ENCODE measurements around the gene XPO6.

GRCh38 chr16:28125592-28125991 lies 86.2 kb downstream of the XPO6 start:
- no peak for TF ChIP-seq CTCF (IDR thresholded peaks at IDR 0.05 in 2 of 3, conservative IDR thresholded peaks at IDR 0.05 in 1 of 3; ENCODE audit: borderline replicate concordance in 1 of 3, insufficient read depth in 1 of 3, low read depth in 2 of 3, low read length in 2 of 3)
- TF ChIP-seq POLR2A (IDR thresholded peaks at IDR 0.05; ENCODE audit: borderline replicate concordance, extremely low read depth, insufficient read depth, insufficient read length), result no peak
- TF ChIP-seq CEBPB (IDR thresholded peaks at IDR 0.05; ENCODE audit: low read depth), result no peak
- TF ChIP-seq SRF (IDR thresholded peaks at IDR 0.05; ENCODE audit: low read depth), result no peak
- TF ChIP-seq EZH2phosphoT487 (IDR thresholded peaks at IDR 0.05; ENCODE audit: borderline replicate concordance), result no peak
- TF ChIP-seq ZNF274 (IDR thresholded peaks at IDR 0.05; ENCODE audit: low read depth, low read length), result no peak
- TF ChIP-seq YY1 (IDR thresholded peaks at IDR 0.05; ENCODE audit: extremely low read depth, insufficient replicate concordance, low read depth, low read length), result no peak
- no peak for TF ChIP-seq SP1 (IDR thresholded peaks at IDR 0.05; ENCODE audit: low read depth)
- no peak for TF ChIP-seq ZBTB33 (IDR thresholded peaks at IDR 0.05; ENCODE audit: extremely low read depth, insufficient replicate concordance, low read length)
- TF ChIP-seq JUND (IDR thresholded peaks at IDR 0.05), result no peak
- no peak for TF ChIP-seq TCF7L2 (IDR thresholded peaks at IDR 0.05; ENCODE audit: borderline replicate concordance, extremely low read depth, insufficient read depth, insufficient read length)
- TF ChIP-seq RAD21 (IDR thresholded peaks at IDR 0.05; ENCODE audit: low read depth), result no peak
- no peak for TF ChIP-seq SIN3A (IDR thresholded peaks at IDR 0.05; ENCODE audit: low read depth)

Data from HCT116 (cell line).